Amniotic epithelial cell (primary cell): ENCODE results near the gene SART3.
"Not testable (repeated sequence)": the region's sequence is repeated elsewhere in the genome, so short reads cannot be mapped to it uniquely, and the experiment has no call there.

ENCODE experiments used
- DNase-seq: peaks from one replicate; pipeline ENCODE4 v3.0.0-alpha.2; 2010; ENCODE audit warnings: low read depth

The SART3 gene

DNA sequence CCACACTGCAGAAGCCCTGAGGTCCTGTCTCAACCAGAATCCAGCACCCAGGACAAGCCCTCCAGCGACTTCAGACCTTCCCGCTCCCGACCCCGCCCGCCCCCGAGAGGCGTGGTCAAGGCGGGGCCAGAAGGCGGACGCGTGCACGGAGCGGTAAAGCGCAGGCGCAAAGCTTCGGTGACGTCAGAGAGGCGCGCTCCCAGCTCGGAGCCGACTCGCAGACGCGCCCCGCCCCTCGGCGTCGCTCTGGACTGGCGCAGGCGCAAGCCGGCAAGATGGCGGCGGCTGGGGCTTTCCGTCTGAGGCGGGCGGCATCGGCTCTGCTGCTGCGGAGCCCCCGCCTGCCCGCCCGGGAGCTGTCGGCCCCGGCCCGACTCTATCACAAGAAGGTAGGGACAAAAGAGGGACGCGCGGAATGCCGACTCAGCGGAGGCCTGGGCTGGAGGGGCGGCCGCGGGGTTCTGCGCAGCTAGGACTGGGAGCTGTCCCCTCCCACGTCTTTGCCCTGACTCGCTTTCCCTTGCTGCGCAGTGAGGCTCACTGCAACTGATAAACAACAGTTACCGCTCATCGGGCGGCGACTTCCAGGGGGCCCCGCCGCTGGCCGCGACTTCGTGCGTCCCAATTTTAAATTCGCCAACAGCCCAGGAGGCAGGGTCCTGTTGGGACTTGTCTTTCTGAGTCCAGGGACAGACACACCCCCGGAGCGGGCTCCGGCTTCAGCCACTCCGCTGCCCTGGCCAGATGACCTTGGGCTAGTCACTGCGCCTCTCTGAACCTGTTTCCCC, 1.6 kb upstream of the SART3 start, which contains the start of gene ISCU:
TSS of gene ISCU (plus strand) at position 249 of the 788 bp plus-strand sequence. CDS start at position 276, 27 bp downstream.
- peak; percentile 92 for DNase-seq

DNA sequence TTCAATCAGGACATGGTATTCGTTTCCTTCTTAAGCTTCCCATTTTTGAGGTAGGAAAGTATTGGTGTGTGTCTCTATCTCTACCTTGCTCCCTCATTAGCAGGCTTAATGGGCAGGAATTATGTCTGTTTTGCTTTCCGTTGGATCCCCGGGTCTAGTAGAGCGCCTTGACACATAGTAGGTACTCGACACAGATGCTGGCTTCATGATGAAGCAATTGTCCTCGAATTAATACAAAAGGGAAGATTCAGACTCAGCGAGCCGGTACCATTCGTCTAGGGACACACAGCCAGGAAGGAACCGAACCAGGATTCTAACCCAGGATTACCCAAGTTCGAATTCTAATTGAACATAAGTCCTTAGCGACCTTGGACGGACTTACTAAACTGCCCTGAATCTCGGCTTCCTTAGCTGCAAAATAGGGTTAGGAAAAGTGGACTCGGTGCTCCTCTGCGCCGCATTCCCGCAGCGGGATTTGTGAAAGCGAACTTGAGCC, 927 bp upstream of the SART3 start:
- no peak for DNase-seq

DNA sequence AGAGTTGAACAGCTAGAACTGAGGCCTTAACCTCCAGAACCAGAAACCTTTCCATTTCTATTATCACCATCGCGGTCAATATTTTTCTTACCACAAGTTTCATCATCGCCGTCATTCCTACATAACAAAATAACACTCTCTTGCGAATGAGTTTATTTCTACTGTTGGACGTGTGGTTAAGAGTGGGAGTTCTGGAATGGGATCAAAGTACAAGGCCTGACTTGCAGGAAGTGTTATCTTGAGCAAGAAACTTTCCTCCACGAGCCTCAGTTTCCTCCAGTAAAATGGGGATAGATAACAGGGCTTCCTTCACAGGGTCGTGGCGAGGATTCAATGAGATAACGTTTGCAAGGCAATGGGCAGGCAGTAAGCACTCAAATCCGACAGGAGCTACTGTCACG, 652 bp downstream of the SART3 start:
- DNase-seq, result peak; percentile 98

DNA sequence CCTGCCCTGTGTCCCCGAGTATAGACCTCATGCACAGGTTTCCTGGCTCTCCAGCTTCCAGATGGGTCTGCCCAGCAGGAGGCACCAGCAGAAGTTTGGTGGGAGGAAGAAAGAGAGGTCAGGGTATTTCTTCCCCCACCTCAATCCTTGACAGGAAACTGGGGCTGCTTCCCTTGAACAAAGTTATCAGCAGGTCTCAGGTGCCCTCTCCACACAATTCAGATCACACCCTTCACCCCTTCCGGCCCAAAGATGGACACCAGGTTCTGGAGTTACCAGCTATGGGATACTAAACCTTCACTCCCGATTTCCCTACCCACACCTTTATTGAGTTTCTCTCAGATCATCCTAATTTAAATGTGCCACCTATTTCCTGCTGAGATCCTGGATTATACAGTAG, 1.2 kb downstream of the SART3 start:
- DNase-seq, result no peak

DNA sequence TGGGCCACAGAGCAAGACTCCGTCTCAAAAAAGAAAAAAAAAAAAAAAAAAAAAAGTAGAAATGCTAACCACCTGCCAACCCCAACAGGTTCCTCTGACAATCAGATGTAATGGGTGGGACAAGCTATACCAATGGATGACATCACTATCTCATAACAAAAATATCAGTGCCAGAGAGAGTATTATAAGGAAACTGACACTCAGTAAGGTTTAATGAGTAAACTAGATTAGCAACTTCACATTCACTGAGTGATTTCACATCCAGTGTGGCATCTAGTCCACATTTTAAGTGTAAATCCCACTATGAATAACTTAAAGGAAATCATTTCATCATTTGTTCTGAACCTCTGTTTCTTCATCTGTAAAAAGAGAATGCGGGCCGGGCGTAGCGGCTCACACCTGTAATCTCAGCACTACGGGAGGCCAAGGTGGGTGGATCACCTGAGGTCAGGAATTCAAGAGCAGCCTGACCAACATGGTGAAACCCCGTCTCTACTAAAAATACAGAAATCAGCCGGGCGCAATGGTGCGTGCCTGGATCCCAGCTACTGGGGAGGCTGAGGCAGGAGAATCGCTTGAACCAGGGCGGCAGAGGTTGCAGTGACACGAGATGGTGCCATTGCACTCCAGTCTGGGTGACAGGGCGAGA, 1.8 kb downstream of the SART3 start:
- no peak for DNase-seq

DNA sequence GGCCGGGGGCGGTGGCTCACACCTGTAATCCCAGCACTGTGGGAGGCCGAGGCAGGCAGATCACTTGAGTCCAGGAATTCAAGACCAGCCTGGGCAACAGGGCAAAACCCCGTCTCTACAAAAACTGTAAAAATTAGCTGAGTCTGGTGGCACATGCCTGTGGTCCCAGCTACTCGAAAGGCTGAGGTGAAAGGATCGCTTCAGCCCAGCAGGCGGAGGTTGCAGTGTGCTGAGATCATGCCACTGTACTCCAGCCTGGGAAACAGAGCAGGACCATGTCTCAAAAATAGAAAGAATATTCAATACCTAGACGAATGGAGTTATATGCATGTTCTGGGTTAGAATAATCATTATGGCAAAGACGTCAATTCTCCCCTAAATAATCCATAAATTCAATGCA, 5.6 kb downstream of the SART3 start:
- not testable (repeated sequence) for DNase-seq

DNA sequence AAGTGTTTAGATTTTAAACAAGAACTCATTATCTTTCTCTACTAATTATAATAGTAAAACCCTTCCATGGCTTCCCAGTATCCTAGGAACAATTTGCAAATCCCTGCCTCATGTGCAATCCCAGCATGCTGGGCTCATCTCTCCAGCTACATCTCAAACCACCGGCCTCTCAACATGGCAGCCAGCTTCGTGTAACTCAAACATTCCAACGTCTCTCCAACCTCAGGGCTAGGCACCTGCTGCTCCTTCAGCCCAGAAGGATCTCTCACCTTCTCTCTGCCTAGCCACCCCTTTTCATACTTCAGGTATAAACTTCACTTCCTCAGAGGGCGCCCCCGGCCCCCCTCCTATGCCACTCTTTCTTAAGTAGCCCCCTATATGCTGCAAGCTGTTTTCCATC, 7.2 kb downstream of the SART3 start:
- DNase-seq, result no peak

DNA sequence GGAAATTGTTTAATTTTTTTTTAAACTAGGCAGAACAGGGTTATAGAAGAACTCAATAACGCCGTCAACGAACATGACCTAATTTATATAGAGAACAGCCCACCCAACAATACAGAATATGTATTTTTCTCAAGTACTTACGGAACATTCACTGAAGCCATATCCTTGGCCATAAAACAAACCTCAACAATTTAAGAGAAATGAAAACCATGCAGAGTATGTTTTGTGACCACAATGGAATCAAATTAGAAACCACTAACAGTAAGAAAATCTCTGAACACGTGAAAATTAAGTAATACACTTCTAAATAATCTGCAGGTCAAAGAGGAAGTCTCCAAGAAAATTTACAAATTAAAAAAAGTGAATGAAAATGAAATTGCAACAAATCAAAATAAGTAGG, 9.4 kb downstream of the SART3 start:
- peak; percentile 87 for DNase-seq

DNA sequence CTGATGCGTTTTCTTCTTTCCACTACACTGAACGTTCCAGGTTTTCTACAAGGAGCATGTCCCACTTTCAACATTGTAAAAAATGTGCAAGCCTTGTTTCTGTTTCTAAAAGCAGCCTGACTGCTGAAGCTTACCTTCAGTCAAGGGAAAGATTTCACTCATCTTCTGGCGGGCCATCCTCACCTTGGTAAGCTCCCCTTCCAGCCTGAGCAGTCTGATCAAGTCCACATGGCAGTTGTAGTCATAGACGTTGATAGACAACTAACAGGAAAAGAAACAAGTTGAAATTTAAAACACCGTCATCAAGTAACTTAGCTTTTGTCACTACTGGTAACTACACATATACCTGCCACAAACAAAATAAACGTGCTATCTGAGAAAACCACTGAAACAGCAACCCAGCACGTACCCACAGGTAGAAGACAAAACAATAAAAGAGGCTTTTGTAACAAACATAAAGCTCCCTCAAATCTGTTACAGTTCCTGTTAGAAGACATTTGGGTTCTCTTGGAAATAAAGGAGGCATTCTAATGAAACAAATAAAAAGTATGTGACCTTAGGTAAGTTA, 11.9 kb downstream of the SART3 start:
- DNase-seq, result no peak

DNA sequence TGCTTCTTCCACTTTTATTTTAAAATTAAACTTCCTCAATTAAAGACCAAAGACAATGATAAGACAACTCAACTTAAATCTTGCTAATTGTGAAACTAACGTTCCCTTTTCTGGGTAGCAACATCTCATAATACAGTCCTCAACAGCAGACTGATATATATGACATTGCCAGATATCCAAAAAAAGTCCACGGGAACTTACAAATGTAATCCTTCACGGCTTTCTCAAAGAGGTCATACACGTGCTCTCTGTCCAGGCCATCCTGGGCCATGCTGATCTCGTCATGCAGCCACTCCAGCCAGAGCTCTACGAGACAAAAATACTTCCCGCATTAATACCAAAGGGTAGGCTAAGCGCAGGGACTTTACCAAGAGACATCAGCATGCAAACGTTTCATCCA, 13.3 kb downstream of the SART3 start:
- no peak for DNase-seq

DNA sequence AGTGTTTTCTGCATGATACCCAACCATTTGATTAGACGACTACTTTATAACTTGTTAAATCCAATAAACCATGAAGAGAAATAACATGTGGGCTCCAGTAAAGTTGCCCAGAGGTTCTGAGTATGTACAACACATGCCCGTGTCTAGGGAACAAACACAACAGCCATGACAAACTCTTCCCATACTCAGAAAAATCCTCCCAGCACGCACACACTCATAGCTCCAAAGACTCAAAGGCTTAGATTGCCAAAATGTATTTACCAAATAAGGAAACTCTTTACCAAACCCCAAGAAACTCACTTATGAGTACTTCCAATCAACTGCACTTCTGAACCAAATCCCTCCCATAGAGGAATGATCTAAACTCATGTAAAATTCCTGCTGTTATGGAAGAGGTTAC, 17.3 kb downstream of the SART3 start:
- DNase-seq, result no peak

DNA sequence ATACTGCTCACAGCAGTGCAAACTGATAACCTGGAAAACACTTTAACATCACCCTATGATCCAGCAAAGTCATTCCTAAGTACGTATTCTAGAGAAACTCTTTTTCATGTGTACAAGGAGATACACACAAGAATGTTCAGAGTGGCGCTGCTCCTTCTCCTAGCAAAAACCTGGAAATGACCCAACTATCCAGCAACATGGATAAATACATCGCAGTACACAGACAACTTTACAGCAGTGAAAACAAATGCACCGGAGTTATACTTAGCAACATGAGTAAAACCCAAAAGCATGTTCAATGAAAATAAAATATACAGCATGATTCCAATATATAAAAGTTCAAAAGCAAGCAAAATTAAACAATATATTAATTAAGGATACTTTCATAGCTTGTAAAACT, 18.7 kb downstream of the SART3 start:
- DNase-seq, result no peak

DNA sequence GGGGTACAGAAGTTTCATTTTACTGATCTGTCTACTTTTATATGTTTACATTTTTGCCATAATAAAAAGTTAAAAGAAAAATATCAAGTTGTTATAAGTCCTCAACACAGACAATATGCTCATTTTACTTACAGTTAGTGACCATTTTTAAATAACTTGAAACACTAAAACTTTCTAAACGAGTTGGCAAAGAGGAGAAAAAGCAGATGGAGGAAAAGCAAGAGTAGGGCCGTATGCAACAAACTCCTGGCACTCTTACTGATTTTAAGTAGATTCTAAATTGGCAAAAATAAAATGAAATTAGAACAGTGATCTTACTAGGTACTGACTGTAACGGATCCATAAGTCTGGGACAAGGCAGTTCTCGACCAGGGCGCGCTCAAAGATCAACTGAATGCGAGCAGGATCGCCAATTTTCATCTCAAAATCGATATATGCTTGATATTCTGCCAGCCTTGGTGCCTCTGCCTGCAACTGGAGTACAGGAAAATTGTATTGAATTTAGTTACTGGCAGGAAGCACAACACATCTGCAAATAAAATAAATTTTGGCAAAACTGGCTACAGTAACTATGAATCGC, 22.3 kb downstream of the SART3 start:
- no peak for DNase-seq

DNA sequence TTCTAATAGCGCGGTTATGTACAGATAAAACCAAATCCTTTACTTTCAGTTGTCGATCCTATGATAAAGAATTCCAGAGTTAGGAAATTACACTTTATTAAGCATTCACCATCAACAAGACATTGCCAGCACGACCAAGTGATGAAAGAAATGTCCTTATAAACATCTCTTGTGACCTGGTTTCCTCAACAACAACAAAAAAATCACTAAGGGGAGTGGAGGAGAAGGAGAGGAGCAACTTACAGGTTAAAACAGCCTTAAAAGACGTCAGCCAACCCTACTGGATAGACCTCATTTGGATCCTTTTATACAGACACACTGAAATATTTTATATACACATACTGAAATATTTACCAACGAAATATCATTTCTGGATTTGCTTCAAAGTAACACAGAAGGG, 22.8 kb downstream of the SART3 start:
- DNase-seq, result no peak

DNA sequence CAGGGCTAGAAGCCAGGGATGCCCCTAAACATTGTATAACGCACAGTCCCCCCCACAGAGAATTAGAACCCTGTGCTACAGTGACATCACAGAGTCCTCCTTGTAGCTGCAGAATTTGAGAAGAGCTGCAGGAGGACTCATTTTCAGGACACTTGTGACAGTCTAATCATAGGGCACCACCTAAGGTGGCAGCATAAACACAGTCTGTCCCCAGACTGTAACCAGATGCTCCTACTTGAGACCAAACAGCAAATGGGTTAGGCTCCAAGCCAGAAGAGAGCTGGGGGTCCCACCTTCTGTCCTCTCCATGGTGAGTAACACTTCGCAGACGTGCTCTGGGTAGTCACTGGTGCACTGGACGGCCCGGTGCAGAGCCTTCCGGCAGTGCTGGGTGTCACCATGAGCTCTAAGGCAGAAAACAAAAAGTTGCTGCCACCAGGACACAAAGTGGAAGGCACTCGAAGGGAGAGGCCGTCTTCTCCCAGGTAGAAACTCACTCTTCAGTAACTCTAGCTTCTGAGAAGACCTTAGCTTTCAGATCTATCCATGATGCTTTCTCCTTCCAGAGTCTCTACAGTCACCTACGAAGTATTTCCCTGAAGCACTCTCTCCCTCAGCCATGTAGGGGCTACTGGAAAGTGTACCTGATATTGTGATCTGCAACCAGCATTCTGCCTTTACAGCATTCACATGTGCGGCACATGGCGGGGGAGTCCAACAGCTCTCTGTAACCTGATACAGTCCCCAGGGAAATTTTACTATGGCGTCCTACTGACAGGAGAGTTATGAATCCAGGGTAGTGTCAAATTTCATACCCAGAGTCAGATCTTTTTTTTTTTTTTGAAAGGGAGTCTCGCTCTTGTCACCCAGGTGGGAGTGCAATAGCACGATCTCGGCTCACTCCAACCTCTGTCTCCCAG, 28.8 kb downstream of the SART3 start:
- no peak for DNase-seq

DNA sequence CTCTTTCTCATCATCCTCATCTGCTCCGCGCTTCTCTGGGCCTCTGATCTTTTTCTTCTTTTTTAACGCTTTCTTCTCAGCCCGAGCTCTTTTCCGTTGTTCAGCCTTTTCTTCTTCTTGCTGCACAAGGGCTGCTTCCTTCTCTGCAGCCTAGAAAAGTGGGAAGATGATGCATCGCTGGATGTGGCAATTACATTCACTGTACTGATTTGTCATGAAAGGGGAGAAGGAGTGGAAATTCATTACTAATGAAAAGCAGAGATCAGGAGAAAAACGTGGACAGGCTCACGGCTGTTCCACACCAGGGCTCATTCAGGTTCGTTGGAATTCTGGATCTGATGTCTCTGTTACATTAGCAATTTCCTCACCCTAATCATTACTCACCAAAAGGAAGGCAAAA, 30.8 kb downstream of the SART3 start:
- no peak for DNase-seq

DNA sequence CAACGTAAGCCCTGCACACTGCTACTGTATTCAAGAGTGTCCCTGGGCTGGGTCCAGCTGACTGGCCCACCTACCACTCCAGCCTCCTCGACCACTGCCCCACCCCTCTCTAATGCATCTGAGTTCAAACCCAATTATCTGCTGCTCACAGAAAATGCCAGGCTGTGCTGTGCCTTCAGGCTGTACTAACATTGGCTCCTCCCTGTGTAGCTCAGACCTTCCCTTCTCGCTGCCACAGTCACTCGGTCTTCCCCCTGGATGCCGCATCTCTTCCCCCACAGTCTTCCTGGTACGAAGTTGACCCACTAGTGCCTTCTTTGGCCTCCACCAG, 33.8 kb downstream of the SART3 start:
- DNase-seq, result no peak

DNA sequence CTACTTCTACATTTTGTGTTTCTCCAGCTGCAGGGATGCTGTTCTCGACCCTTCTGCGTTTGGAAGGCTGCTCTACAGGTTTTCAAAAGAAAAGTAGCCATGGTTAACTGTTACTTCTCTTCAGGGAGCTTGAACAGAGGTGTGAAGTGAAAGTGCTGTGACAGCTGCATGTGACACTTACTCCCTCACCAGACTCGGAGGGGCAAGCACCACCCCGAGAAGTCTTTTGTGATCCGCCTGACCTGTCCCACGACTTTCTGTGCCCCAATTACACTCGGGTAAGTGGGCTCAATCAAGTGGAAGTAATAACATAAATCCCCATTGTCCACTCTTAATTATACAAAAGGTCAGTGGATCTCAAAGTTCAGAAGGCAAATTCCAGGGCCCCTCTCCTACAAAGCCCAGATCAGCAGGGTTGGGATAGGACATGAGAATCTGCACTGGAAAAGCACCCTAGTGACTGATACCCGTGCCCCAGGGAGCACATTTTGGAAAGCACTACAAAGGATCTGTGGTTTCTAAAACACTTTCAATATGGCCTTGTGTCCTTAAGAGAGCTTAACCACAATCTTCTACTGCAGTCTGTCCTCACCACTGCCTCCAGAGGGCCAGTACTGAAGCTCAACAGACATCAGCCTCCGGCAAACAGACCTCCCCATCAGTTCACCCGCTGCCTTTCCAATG, 34.3 kb downstream of the SART3 start:
- DNase-seq, result peak; percentile 26

DNA sequence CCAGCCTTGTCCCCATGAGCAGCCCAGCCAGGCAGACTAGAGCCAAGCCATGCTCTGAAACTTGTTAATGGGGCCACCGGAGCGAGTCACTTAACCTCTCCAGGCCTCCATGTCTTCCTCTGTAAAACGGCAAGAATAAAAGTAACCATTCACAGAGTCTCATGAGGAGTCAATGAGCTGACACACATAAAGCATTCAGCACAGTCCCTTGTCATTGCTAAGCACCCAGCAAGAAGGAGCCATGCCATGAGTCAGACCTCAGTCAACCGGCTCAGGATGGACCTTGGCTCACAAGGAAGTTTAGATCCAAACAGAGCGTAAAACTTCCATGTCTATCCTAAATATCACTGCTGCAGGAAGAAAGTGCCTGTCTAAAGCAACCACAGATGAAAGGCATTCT, 35.3 kb downstream of the SART3 start:
- DNase-seq, result no peak

DNA sequence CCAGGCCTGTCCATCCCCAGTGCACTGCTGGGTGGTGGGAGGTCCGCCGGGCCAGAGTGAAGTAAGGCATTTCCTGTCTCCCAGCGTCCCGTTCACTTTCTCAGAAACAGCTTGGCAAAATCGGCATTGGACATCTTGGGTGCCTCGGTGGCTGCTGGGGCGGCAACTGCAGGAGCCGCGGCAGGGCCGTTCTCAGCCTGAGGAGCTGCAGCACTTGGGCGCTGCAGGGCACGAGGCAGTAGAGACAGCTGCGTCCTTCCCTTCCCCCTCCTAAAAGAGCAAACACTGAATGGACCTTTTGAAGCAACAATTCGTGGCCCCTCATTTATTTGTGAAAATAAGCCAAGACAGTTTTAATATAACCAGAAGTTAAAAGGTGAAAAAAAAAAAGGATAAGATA, 37.6 kb downstream of the SART3 start:
- no peak for DNase-seq

DNA sequence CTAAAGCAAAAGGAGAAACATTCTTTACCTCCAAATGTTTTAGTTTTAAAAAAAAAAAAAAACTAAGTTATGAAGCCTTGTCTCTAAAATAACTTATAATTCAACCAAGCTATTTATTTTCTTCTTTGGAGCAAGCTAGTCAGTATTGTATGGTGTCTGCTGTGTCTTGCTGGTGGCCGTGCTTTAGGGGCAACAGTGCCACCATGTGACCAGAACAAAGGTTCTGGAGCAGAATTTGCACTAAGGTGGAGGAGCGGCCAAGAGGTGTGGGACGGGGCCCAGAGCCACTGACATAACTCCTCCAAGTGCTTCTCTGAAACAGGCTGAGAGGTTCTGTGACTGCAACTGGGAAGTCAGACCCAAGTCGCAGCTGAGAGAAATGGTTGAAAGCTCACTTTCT, 41.4 kb downstream of the SART3 start:
- no peak for DNase-seq
